Eye (tissue), 1 donor: Measurements from ENCODE around the gene C1orf198.
"Not testable (repeated sequence)": the region's sequence is repeated elsewhere in the genome, so short reads cannot be mapped to it uniquely, and the experiment has no call there.

ENCODE experiments used
- DNase-seq: peaks from one replicate; pipeline ENCODE4 v3.0.0-alpha.2; 2015

C1orf198 gene

DNA sequence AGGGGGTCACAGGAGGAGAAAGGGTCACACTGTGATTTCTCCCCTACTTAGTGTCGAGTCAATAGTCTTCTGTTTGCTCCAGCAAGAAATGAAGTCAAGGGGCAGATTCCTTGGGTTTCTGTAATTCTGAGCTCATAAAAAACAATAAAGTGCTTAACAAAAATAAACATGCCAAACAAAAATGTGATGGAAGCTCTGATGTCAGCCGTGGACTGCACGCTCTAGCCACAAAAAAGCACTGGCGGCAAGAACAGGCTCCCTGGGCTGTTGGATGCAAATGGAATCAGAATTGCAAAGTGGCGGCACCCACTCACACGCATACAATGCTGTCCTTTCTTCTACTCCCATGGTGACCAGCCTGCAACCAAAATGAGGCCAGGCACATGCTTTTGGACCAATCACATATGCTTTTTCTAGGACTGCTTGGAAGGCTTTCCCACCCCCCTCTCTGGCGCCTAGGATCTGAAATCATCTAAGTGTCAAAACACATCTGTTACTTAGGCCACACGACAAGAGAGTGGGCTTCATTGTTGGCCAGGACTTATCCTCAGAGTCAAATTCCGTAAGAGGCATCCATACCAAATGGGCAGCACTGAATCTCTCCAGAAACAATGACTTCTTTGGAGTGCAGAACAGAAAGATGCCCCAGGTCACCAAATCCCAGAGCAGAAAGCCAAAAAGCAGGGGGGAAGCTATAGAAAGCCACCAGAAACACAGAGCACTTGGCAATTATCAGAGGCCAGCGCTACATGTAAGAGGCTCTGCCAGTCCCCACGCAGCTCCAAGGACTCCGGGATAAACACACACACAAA is 9.2 kb downstream of the C1orf198 start:
- peak; percentile 76 for DNase-seq

GRCh38 chr1:230858236-230858820 is 10.0 kb downstream of the C1orf198 start:
- no peak for DNase-seq

GRCh38 chr1:230857822-230858221 is 10.5 kb downstream of the C1orf198 start:
- no peak for DNase-seq

- DNase-seq: no peak
These were observed 11.2 kb downstream of the C1orf198 start for GRCh38 chr1:230857077-230857476.

GRCh38 chr1:230855886-230856285 is 12.4 kb downstream of the C1orf198 start:
- DNase-seq: peak; percentile 43

DNA sequence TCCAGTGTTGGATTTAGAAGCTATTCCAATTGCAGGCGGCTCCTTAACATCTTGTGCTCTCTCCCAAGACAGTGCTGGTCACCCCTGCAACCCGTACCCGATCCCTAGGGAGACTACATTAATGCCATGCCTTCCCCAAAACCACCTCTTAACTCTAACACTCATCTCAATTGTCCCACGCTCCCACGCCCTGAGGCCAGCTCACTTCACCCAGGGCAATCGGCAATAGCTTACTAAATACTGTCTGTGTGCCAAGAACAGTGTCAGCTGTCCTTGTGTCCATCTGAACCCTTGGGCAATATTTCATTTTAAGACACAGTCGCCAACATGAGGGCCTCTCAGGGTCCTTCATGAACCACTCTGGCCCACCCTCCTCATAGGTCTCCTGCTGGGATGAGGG is 13.9 kb downstream of the C1orf198 start:
- DNase-seq: no peak

- DNase-seq: no peak
These were observed 14.6 kb downstream of the C1orf198 start for GRCh38 chr1:230853731-230854130.

- DNase-seq: no peak
These were observed 15.4 kb downstream of the C1orf198 start for GRCh38 chr1:230852959-230853358.

DNA sequence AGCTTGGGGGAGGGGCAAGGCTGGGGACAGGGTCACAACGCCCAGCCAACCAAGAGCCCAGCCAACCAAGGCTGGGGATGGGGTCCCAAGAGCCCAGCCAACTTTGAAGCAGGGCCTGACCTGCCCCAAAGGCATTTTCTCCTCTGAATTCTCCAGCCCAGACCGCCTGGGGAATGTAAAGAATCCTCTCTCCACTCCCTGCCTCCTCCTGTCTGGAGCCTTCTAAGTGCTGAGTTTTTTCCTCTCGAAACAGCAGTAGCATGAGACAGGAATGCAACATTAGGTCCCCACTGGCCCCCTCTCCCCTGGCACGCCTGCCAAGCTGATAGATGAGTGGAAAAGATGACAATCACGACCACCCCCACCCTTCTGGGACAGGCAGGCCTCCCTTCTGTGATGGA is 17.0 kb downstream of the C1orf198 start:
- DNase-seq: peak; percentile 62

- DNase-seq: no peak
These were observed 17.8 kb downstream of the C1orf198 start for GRCh38 chr1:230850547-230850946.

GRCh38 chr1:230849451-230850224 is 18.7 kb downstream of the C1orf198 start:
- peak; percentile 84 for DNase-seq

DNA sequence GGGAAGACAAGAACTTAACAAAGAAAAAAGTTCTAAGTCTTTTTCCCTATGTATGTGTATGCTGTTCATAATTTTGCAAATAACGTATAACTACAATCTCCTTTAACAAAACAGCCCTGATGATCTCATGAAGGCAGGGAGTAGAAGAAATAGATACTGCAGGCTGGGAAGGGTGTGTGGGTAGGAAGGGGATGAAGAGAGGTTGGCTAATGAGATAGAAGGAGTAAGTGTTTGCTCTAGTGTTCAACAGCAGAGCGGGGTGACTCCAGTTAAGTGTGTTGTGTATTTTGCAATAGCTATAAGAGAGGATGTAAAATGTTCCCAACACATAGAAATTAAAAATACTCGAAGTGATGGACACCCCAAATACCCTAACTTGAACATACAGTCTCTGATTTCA is 20.1 kb downstream of the C1orf198 start:
- no peak for DNase-seq

DNA sequence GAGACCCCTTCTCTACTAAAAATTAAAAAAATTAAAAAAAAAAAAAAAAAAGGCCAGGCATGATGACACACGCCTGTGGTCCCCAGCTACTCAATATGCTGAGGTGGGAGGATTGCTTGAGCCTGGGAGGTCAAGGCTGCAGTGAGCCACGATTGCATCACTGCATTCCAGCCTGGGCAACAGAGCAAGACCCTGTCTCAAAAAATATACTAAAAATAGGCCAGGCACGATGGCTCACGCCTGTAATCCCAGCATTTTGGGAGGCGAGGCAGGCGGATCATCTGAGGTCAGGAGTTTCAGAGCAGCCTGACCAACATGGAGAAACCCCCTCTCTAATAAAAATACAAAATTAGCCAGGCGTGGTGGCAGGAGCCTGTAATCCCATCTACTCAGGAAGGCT is 23.1 kb downstream of the C1orf198 start:
- not testable (repeated sequence) for DNase-seq

GRCh38 chr1:230844561-230844960 is 23.8 kb downstream of the C1orf198 start:
- no peak for DNase-seq

DNA sequence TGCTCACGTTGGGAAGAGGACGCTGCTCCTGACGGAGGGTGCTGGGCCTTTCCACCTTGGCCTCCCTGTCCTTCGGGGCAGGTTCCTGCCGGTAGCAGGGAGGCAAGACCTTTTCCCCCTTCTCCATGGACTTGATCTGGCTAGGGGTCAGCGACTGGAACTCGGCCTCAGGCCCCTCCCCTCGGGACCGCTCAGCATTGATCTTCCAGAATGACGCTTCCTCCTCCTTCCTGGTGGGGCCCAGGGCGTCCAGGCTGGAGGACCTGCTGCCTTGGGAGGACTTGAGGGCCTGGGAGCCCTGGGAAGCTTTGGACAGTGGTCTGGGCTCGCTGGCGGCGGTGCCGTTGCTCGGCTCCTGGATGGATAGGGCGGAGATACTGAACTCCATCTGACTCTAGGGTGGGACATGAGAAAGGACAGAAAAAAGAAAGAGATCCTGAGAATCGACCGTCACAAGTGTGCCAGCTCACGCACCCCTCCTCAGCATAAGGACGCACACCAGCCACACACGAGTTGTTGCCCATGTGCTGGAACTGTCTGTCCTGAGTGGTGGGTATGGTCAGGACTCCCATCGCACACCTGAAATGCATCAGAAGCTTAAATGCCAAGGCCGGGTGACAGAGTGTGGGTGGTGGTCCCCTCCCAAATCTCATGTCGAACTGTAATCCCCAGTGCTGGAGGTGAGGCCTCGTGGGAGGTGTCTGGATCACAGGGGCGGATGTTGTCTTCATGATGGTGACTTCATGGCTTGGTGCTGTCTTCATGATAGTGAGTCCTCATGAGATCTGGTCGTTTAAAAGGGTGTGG is 24.6 kb downstream of the C1orf198 start:
- DNase-seq: no peak

GRCh38 chr1:230842801-230843200 is 25.5 kb downstream of the C1orf198 start:
- DNase-seq: no peak

DNA sequence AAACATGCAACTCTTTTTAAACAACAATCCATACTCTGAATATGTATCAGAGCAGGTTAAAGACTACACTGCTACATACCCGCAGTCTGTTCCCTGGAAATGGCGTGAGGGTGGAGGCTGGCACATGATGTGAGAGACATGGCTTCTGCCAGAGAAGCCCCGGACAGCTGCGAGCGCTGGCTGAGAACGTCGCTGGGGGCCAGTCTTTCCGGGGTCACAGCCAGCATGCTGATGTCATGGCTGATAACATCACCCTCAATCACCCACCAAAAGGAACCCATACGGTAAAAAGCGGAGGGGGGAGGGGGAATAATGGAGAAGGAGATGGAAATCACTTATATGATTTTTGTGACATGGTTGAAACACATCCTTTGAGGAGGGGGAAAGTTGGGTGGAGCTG is 29.1 kb downstream of the C1orf198 start:
- peak; percentile 76 for DNase-seq

DNA sequence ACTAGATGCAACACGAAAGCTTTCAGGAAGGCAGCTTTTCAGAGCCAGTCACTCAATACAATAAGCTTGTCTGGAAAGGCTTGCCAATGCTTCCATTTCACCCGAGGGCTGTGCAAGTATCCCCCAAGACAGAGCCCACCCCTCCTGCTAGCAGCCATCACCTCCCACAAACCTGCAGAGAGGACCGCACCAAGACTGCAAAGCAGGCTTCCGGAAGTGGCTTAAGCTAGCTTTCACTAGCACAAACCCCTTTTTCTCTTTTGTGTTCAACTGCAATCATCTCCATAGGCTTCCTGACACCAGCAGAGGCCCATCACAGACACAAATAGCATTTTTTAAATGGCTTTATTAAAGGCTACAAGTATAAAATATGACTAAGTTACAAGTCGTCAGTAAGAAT is 31.5 kb downstream of the C1orf198 start:
- DNase-seq: no peak

GRCh38 chr1:230836347-230836746 is 32.0 kb downstream of the C1orf198 start:
- DNase-seq: no peak

DNA sequence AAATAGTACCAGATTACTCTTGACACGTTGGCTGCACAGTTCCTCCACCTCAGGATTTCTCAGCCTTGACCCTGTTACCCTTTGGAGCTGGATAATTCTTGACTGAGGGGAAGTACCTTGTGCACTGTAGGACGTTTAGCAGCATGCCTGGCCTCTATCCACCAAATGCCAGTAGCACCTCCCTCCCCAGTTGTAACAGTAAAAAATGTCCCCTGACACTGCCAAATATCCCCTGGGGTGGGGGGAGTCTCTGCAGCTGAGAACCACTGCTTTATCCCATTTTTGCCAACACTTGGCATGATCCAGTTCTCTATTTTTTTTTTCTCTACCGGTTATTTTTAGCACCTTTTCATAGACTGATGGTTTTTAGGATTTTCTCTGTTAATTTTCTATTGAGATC is 34.0 kb downstream of the C1orf198 start:
- no peak for DNase-seq

DNA sequence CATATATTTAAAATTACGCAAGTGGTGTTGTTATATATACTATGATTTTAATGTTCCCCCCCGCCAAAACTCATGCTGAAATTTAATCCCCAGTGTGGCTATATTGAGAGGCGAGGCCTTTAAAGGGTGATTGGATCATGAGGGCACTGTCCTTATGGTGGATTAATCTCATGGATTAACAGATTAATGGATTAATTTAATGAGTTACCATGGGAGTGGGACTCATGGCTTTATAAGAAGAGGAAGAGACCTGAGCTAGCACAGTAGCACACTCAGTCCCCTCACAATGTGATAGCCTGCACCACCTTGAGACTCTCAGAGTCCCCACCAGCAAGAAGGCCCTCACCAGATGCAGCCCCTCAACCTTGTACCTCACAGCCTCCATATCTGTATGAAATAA is 34.8 kb downstream of the C1orf198 start:
- DNase-seq: no peak

DNA sequence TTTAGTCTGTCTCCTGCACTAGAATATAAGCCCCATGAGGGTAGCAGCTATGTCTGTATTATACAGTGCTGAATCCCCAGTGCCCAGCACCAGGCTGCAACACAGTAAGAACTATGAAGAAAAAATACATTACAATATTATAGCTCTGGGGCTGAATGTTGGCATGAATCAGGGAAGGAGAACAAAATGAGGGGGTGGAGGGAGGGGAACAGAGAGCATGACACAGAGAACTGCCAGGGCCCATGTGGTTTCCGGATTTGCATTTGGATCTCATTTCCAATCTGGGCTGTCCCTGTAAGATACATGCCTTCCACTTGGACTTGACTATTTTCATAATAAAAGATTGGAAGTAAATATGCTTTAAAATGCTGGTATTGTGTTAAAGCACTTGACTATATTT is 35.8 kb downstream of the C1orf198 start:
- DNase-seq: no peak

DNA sequence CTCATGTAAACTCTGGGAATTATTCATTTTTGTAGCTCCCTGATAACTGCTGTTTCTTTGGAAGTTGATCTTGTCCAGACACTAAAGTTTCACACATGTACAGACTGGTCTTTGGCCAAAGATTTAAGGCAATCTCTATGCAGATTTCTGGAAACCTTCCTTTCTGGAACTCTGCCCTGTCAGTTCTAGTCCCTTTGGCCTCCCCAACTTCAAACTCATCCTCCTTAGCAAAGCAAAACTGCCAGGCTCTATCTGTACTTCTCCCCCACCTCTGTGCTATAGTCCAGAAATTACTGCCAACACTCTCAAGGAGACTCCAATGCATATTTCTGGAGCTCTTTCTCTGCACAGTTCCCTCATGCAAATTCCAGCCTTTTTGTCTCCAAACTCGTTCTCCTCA is 36.5 kb downstream of the C1orf198 start:
- DNase-seq: no peak
